Measurements from ENCODE around the gene ADH7. TPM values are rescaled to one million over a fixed set of nuclear protein-coding genes. Genes with fewer than 3 reads are reported as not detected.

ADH7 gene
- total and polyA plus RNA-seq, 2 donors (not counting 1 experiment from before 2014, with no cell fraction given), result 0.17 TPM; not detected in 1

- no peak overlapping the region for H3K4me3 ChIP-seq (replicated peaks in 1 of 4; ENCODE audit: control extremely low read depth in 1 of 4, insufficient read depth in 1 of 4, low read depth in 3 of 4, low read length in 4 of 4)
- no peaks in the 10 kb centered on the region for H3K4me1 ChIP-seq (ENCODE audit: control insufficient read depth, extremely low read depth, insufficient read depth, low read length)
- no peak overlapping the region for H3K4me2 ChIP-seq (ENCODE audit: extremely low read depth, insufficient read depth, low read length)
- H3K9ac ChIP-seq (ENCODE audit: insufficient read depth, low read length), result no peak overlapping the region
- no peak overlapping the region for H3K27ac ChIP-seq (ENCODE audit: insufficient read depth, low read length)
- no peak overlapping the region for H2AFZ ChIP-seq (ENCODE audit: low read length)
- H3K79me2 ChIP-seq (ENCODE audit: control insufficient read depth, insufficient read depth, low read length), result no peaks in the 10 kb centered on the region
- TF ChIP-seq EZH2 (IDR thresholded peaks at IDR 0.05; ENCODE audit: low read length, missing control alignments) (no peak), CTCF (conservative IDR thresholded peaks at IDR 0.05 in 1 of 2, IDR thresholded peaks at IDR 0.05 in 1 of 2; ENCODE audit: low read depth in 1 of 2, low read length in 2 of 2) (no peak)
- no peaks in the 10 kb centered on the region for H3K9me3 ChIP-seq (ENCODE audit: control insufficient read depth, insufficient read depth, low read depth, low read length)
- no peaks in the 10 kb centered on the region for H4K20me1 ChIP-seq (ENCODE audit: control insufficient read depth, extremely low read depth, insufficient read depth, low read length)
- H3K27me3 ChIP-seq (ENCODE audit: control insufficient read depth, insufficient read depth, low read length), result no peaks in the 10 kb centered on the region
- no peaks in the 10 kb centered on the region for H3K36me3 ChIP-seq (ENCODE audit: control insufficient read depth, insufficient read depth, low read length)
- DNase-seq (ENCODE audit: low read depth in 2 of 2), result no peak
Measured at GRCh38 chr4:99467887-99468286, 32.7 kb upstream of the ADH7 start.

GRCh38 chr4:99463566-99463965 is 28.4 kb upstream of the ADH7 start:
- H4K20me1 ChIP-seq (ENCODE audit: control insufficient read depth, extremely low read depth, insufficient read depth, low read length), result no peaks in the 10 kb centered on the region
- no peak overlapping the region for H3K4me3 ChIP-seq (replicated peaks in 1 of 4; ENCODE audit: control extremely low read depth in 1 of 4, insufficient read depth in 1 of 4, low read depth in 3 of 4, low read length in 4 of 4)
- H3K4me1 ChIP-seq (ENCODE audit: control insufficient read depth, extremely low read depth, insufficient read depth, low read length), result no peaks in the 10 kb centered on the region
- TF ChIP-seq EZH2 (IDR thresholded peaks at IDR 0.05; ENCODE audit: low read length, missing control alignments) (no peak), CTCF (conservative IDR thresholded peaks at IDR 0.05 in 1 of 2, IDR thresholded peaks at IDR 0.05 in 1 of 2; ENCODE audit: low read depth in 1 of 2, low read length in 2 of 2) (no peak)
- no peaks in the 10 kb centered on the region for H3K9me3 ChIP-seq (ENCODE audit: control insufficient read depth, insufficient read depth, low read depth, low read length)
- no peaks in the 10 kb centered on the region for H3K79me2 ChIP-seq (ENCODE audit: control insufficient read depth, insufficient read depth, low read length)
- H3K9ac ChIP-seq (ENCODE audit: insufficient read depth, low read length), result no peak overlapping the region
- DNase-seq (ENCODE audit: low read depth in 2 of 2), result no peak
- no peaks in the 10 kb centered on the region for H3K27me3 ChIP-seq (ENCODE audit: control insufficient read depth, insufficient read depth, low read length)
- no peaks in the 10 kb centered on the region for H3K36me3 ChIP-seq (ENCODE audit: control insufficient read depth, insufficient read depth, low read length)
- no peak overlapping the region for H3K4me2 ChIP-seq (ENCODE audit: extremely low read depth, insufficient read depth, low read length)
- H2AFZ ChIP-seq (ENCODE audit: low read length), result no peak overlapping the region
- H3K27ac ChIP-seq (ENCODE audit: insufficient read depth, low read length), result no peak overlapping the region

GRCh38 chr4:99462875-99463464 is 27.8 kb upstream of the ADH7 start:
- no peaks in the 10 kb centered on the region for H3K9me3 ChIP-seq (ENCODE audit: control insufficient read depth, insufficient read depth, low read depth, low read length)

More at GRCh38 chr4:99462875-99463464, 27.8 kb upstream of the ADH7 start:
- Histone ChIP-seq H4K20me1 (ENCODE audit: control insufficient read depth, extremely low read depth, insufficient read depth, low read length) (no peaks in the 10 kb centered on the region), H2AFZ (ENCODE audit: low read length) (no peak overlapping the region), H3K4me2 (ENCODE audit: extremely low read depth, insufficient read depth, low read length) (no peak overlapping the region), H3K79me2 (ENCODE audit: control insufficient read depth, insufficient read depth, low read length) (no peaks in the 10 kb centered on the region), H3K27ac (ENCODE audit: insufficient read depth, low read length) (no peak overlapping the region), H3K4me1 (ENCODE audit: control insufficient read depth, extremely low read depth, insufficient read depth, low read length) (no peaks in the 10 kb centered on the region), H3K4me3 (replicated peaks in 1 of 4; ENCODE audit: control extremely low read depth in 1 of 4, insufficient read depth in 1 of 4, low read depth in 3 of 4, low read length in 4 of 4) (no peak overlapping the region), H3K27me3 (ENCODE audit: control insufficient read depth, insufficient read depth, low read length) (no peaks in the 10 kb centered on the region), H3K9ac (ENCODE audit: insufficient read depth, low read length) (no peak overlapping the region), H3K36me3 (ENCODE audit: control insufficient read depth, insufficient read depth, low read length) (no peaks in the 10 kb centered on the region)
- TF ChIP-seq CTCF (conservative IDR thresholded peaks at IDR 0.05 in 1 of 2, IDR thresholded peaks at IDR 0.05 in 1 of 2; ENCODE audit: low read depth in 1 of 2, low read length in 2 of 2) (peak; percentile 80 to 85), EZH2 (IDR thresholded peaks at IDR 0.05; ENCODE audit: low read length, missing control alignments) (no peak)
- DNase-seq (ENCODE audit: low read depth in 2 of 2), result peak; percentile 57 to 83
